Lung (tissue), 12 donors: ENCODE data around the gene ADORA2B. TPM values are rescaled to one million over a fixed set of nuclear protein-coding genes. Genes with fewer than 3 reads are reported as not detected.

Source experiments
- ATAC-seq: fragments of 200-7000 bp; cut with Tn5 transposase; one replicate; pipeline ENCODE4 v1.9.1; 2020; ENCODE audit warnings: moderate number of reproducible peaks; ENCODE audit not compliant: insufficient read depth, low FRiP score
- DNase-seq, 3 donors: peaks; one replicate each; pipeline ENCODE4 v3.0.0-alpha.2; 2013 to 2017
- H3K27ac ChIP-seq, 2 donors: one replicate each; pipeline ENCODE4 v1.5.1; 2013; ENCODE audit warnings: mild to moderate bottlenecking in 2 of 2, moderate library complexity in 2 of 2, control low read depth in 1 of 2, inconsistent platforms in 1 of 2, low read depth in 1 of 2, low read length in 1 of 2
- H3K27me3 ChIP-seq, 3 donors: one replicate each; pipeline ENCODE4 v1.5.1; 2013; ENCODE audit warnings: low read length in 2 of 3; ENCODE audit not compliant: control insufficient read depth in 3 of 3, insufficient read depth in 3 of 3
- H3K36me3 ChIP-seq, 4 donors: one replicate each; pipeline ENCODE4 v1.5.1; 2013; ENCODE audit warnings: low read length in 4 of 4, mild to moderate bottlenecking in 1 of 4, moderate library complexity in 1 of 4; ENCODE audit not compliant: control insufficient read depth in 4 of 4, insufficient read depth in 4 of 4
- H3K4me1 ChIP-seq, 5 donors: one replicate each; pipeline ENCODE4 v1.5.1; 2013; ENCODE audit warnings: low read length in 5 of 5, mild to moderate bottlenecking in 2 of 5, moderate library complexity in 1 of 5; ENCODE audit not compliant: control insufficient read depth in 5 of 5, insufficient read depth in 5 of 5
- H3K4me3 ChIP-seq: one replicate; pipeline ENCODE4 v1.5.1; 2013; ENCODE audit warnings: mild to moderate bottlenecking, control low read depth, moderate library complexity
- H3K9ac ChIP-seq, 2 donors: one replicate each; pipeline ENCODE4 v1.5.1; 2013; ENCODE audit warnings: low read length in 2 of 2, control low read depth in 1 of 2; ENCODE audit not compliant: insufficient read depth in 1 of 2
- H3K9me3 ChIP-seq, 4 donors: one replicate each; pipeline ENCODE4 v1.5.1; 2013; ENCODE audit warnings: low read length in 3 of 4, mild to moderate bottlenecking in 1 of 4, moderate library complexity in 1 of 4; ENCODE audit not compliant: control insufficient read depth in 4 of 4, insufficient read depth in 3 of 4
- CTCF ChIP-seq: IDR thresholded peaks from 2 replicates; pipeline ENCODE4 v1.5.1; 2012; ENCODE audit warnings: mild to moderate bottlenecking; ENCODE audit errors: control extremely low read depth, extremely low read depth
- WGBS, 2 donors: extraction: QIAGEN DNeasy Blood & Tissue Kit; methylation state at CpG; one replicate each; pipeline ENCODE4 v1.1.7; 2013; 5-methylcytosine and 5-hydroxymethylcytosine counted together
- polyA plus RNA-seq, 2 donors: library from polyadenylated mRNA; stranded (reverse); fragments of 200-250 nt; gene quantifications; one replicate each; pipeline ENCODE4 v1.2.1, GENCODE V29; 2013
- total RNA-seq, 2 donors: library from RNA; depleted of rRNA in 1 of 2; stranded (reverse); fragments of >200 nt in 1 of 2; gene quantifications; one replicate each; pipeline ENCODE4 v1.2.1, GENCODE V29; 2014 to 2021
- donor health status: control.
- donor health status: control.
- donor health status: Bipolar disorder and iron deficiency.
- donor health status: healthy.
- donor health status: DM: yes; HTN: yes; CAD: no.

Gene ADORA2B
- total and polyA plus RNA-seq, 4 donors: 4.2 to 9.3 (median 5.3) TPM

DNA sequence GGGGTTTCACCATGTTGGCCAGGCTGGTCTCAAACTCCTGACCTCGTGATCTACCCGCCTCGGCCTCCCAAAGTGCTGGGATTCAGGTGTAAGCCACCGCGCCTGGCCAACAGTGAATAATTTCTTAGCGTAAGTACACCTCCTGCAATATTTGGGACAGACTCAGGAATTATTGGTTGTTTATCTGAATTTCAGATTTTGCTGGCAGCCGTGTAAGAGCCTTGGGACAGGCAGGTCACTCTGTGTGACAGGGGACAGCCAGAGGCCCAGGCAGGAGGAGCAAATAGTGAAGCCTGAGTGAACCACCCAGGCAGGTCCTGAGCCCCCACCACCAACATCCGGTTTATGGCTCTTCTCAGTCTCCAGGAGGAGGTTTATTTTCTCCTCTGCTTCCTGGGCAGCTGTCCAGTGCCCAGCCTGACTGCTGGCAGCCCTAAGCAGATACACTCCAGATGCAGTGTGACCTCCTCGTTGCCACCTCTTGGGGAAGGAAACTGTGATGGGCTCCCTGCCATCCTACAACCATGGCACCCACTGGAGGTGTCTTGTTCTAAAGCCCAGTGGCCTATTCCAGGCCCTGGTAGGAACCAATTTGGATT lies 26.2 kb upstream of the ADORA2B start:
- no peak for ATAC-seq
- no peak for TF ChIP-seq CTCF

DNA sequence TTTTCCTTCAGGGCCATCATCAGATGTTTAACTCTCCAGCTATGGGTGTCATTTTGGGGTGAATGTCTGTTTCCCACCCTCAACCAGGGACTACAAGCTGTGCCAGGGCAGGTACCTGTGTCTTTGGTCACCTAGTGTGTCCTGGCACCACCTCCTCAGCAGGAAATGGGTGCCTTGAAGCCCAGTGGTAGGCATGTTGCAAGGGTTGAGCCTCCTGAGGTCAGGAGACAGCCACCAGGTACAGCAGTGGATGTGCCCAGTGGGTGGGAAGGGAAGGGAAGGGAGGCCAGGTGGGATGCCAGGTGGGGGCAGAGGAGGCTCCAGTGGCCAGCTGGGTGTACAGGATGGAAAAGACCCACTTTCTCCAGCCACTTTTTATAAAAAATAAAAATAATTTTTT lies 25.5 kb upstream of the ADORA2B start:
- H3K27me3 ChIP-seq: peaks cover 0 to 4% (median 4%) of the 10 kb centered on the region in 3 donors
- peaks cover 0 to 2% (median 0%) of the 10 kb centered on the region in 4 donors for H3K9me3 ChIP-seq
- H3K27ac ChIP-seq: no peak overlapping the region
- H3K36me3 ChIP-seq: no peaks in the 10 kb centered on the region
- ATAC-seq (no peak), DNase-seq (no peak)
- no peak overlapping the region for H3K9ac ChIP-seq
- TF ChIP-seq CTCF: no peak
- peaks cover 0 to 7% (median 0%) of the 10 kb centered on the region in 5 donors for H3K4me1 ChIP-seq
- H3K4me3 ChIP-seq: no peak overlapping the region

More for the DNA sequence above, 26.2 kb upstream of the ADORA2B start:
- H3K27me3 ChIP-seq: peaks cover 0 to 4% (median 4%) of the 10 kb centered on the region in 3 donors
- H3K9me3 ChIP-seq: peaks cover 0 to 2% (median 0%) of the 10 kb centered on the region in 4 donors
- WGBS, 2 donors: 84 to 92% methylated on average over 9 of the region's 9 CpGs
- H3K27ac ChIP-seq: peak overlapping the region in 1 of 2 donors; percentile 32
- peaks cover 0 to 7% (median 0%) of the 10 kb centered on the region in 5 donors for H3K4me1 ChIP-seq
- no peak overlapping the region for H3K9ac ChIP-seq
- no peaks in the 10 kb centered on the region for H3K36me3 ChIP-seq
- no peak for DNase-seq
- no peak overlapping the region for H3K4me3 ChIP-seq

GRCh38 chr17:15920758-15921239 lies 24.1 kb upstream of the ADORA2B start:
- Histone ChIP-seq H3K9me3 (peaks cover 0 to 2% (median 0%) of the 10 kb centered on the region in 4 donors), H3K4me3 (no peak overlapping the region), H3K27me3 (peaks cover 0 to 4% (median 4%) of the 10 kb centered on the region in 3 donors), H3K36me3 (no peaks in the 10 kb centered on the region), H3K9ac (no peak overlapping the region), H3K27ac (no peak overlapping the region), H3K4me1 (peaks cover 0 to 7% (median 0%) of the 10 kb centered on the region in 5 donors)
- no peak for DNase-seq
- TF ChIP-seq CTCF: no peak
- 76 to 84% methylated on average over 9 of the region's 9 CpGs for WGBS, 2 donors
- no peak for ATAC-seq
